Hematopoietic multipotent progenitor cell treated with erythropoietin and hydrocortisone succinate and interleukin-3 and kit ligand, for 8 days (in vitro differentiated cells): ENCODE data around the gene HAS3.

Experiments
- DNase-seq: peaks from one replicate; pipeline ENCODE4 v3.0.0-alpha.2; 2015

The HAS3 gene

DNA sequence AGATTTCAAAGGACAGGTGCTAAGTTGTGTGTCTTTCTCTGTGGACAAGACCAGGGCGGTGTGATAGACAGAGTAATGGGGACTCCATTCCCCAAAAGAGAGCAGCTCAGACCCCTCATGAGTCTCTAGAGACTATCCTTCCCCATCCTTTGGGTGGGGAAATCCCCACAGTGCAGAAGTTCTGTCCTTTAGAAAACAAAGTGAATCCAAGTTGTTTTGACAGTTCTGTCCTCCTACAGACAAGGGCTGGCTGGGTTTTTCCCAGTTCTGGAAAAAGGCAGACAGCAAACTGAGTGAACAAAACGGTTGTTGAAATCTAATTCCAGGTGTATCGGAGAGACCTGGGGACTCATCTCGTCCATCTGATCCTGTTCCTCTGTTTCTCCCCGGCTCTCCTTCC, 11.0 kb upstream of the HAS3 start:
- DNase-seq: no peak

DNA sequence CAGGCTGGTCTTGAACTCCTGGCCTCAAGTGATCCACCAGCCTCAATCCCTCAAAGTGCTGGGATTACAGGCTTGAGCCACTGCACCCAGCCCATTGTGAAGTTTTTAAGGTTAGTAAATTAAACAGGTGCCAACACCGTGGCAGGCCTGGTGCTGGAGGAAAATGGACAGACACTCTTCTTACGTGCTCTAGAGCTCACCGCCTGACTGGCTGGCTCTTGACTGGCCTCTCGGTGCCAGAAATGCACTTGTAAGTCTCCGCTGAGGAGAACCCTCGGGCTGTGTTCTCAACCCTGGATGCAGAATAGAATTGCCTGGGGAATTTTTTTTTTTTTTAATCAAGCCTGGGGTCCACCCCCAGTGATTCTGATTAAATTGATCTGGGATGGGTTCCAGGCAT, 10.3 kb upstream of the HAS3 start:
- no peak for DNase-seq

DNA sequence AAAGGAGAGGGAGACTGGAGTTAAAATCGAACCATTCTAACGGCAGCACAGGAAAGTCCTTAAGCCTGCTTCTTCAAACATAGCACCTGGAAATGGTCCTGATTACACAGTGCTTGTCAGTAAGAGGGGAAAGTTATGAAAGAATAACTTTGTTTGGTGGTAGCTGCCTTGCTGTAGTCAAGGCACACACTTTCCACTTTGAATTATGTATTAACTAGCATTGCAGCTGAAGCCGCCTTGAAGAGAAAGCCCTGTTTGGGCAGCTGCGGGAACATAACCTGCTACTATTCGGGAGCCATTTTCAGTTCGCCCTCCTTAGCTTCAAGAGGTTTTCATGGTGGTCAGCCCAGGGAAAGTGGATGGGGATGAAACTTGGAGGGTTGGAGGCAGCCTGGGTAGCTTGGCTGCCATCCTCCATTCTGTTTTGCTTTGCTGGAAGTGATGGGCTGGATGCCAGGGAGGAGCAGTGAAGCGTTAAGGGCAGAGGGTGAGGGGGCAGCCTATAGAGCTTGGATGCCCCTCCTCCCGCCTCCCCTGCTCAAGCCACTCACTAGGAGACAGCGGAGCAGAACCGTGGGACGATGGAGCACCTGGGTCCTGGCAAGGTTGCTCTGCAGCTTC, 5.3 kb upstream of the HAS3 start:
- DNase-seq: no peak

DNA sequence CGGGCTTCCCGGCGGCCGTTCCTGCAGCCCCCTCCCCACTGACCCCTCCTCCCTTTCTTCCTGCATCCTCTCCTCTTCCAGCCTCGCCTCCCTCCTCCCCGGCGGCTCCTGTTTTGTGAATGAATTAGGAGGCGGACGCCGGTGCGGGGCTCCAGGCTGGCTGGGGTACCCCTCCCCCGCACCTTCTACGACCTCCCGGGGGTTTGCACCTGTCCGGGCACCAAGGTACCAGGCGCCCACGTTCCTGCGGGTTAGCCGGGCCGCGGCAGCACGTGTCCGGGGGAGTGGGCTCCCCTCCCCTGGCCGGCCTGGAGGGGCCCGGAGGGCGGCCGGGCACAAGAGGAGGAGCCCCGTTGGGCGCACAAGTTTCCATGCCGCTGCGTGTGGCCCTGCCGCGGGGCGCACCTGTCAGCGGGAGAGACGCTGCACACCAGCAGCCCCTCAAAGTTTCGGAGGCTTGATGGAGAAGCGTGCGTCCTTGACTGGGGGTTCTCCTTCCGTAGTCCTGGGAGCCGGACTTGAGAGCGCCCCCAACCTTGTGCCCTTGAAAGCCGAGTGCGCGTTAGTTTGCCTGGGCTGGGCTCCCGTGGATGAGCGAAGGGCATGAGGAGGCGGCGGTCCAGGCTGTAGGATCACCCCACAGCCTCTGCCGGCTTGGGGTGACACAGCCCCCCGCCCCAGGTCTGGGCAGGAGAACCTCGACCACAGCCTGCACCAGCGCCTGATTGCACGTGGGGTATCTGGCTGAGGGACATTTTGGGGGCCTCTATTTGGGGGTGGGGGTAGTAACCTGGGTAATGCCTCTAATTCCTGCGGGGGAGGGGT, 1.2 kb downstream of the HAS3 start:
- peak; percentile 6 for DNase-seq

DNA sequence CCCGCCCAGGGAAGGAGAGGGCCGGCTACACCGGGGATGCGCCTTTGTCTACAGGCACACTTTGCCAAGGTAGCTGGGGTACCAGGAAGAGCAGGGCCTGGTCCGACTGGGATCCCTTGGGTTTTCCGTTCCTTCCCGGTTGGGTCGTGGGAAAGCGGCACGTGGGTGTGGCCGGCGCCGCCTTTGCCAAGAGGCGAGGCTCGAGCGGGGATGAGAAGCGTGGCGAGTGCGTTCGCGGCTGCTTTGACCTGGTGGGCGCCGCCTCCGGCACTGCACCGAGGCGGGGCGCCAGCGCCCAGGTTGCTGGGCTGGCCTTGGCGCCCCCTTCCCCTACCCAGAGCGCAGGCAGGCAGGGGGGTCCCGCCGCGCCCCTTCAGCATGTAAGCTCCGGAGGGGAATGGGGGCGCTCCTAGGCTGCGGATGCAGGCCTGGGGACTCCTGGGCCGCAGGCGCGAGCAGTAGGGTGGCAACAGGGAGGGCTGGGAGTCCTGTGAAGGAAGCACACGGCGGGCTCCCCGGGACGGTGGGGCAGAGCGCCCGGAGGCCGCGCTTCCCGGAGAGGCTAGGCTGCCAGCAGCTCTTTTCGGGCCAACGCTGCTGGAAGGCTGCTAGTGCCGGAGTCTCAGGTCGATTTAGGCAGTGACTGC, 2.0 kb downstream of the HAS3 start:
- DNase-seq: no peak

DNA sequence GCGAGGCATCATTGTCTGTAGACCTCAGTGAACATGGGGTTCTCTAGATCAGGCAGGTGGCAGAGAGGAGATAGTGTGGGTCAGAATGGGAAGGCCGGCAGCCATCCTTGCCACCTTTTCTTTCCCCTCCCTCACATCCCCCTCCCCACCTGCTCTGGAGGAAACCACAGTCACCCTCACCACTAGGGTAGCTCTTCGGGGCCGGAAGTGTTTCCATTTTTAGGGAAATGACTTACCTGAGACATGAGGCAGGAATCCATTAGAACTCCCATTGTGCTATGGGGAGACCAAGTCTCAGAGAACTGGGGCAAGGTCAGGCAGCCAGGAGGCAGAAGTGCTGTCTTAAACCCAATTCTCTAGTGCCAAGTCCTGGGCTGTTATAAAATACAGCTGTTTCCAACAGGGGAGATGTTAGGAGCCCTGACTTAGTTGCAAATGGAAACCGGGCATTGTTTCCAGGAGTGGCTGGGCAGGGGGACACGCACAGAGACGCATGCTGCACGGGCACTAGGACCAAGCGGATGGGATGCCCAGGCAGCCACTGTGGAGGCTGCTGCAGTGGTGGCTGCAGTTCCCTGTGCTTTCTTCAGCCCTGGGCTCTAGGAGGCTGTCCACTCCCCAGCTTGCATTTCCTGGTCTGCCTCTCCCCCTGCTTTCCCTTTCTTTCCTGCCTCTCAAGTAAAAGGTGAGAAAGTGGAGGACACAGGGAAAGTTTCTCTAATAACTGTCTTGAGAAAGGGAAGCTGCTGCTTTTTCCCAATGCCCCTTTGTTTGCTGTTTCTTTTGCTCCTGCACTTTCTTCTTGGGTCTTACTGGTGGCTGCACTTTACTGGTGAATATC, 2.8 kb downstream of the HAS3 start:
- DNase-seq: no peak

DNA sequence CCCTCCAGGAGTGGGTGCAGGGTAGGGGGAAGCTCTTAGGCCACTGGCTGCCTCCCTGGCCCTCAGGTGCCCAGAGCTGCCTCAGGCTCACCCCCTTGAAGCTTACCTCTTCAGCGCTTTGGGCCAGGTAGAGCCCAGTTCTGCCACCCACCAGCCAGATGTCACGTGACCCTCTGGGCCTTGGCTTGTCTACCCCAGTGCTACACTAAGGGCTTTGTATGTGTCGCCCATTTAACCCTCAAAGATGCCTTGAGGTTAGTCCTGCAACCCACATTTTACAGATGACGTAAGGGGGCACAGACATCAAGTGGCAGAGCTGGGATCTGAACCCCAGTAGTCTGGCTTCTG, 3.4 kb downstream of the HAS3 start:
- DNase-seq: no peak

DNA sequence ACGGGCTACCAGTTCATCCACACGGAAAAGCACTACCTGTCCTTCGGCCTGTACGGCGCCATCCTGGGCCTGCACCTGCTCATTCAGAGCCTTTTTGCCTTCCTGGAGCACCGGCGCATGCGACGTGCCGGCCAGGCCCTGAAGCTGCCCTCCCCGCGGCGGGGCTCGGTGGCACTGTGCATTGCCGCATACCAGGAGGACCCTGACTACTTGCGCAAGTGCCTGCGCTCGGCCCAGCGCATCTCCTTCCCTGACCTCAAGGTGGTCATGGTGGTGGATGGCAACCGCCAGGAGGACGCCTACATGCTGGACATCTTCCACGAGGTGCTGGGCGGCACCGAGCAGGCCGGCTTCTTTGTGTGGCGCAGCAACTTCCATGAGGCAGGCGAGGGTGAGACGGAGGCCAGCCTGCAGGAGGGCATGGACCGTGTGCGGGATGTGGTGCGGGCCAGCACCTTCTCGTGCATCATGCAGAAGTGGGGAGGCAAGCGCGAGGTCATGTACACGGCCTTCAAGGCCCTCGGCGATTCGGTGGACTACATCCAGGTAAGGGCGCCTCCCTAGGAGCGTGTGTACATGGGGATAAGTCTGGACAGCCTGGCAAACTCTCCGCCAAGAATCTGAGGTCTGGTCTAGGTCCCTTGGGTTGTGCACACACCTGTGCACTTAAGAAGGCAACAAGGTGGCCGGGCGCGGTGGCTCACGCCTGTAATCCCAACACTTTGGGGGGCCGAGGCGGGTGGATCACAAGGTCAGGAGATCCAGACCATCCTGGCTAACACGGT, 4.2 kb downstream of the HAS3 start:
- no peak for DNase-seq

DNA sequence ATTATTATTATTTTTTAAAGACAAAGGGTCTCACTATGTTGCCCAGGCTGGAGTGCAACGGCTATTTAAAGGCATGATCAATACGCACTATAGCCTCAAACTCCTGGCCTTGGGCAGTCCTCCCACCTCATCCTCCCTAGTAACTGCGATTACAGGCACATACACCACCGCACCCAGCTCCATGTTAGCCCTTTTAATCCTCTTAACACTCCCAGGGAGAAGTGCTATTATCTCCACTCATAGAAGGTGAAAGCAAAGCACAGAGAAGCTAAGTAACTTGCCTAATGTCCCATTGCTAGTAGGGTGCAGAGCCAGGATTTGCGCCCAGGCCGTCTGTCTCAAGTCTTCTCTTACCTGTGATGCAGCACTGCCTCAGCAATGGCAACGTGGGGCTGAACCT, 5.0 kb downstream of the HAS3 start:
- no peak for DNase-seq

DNA sequence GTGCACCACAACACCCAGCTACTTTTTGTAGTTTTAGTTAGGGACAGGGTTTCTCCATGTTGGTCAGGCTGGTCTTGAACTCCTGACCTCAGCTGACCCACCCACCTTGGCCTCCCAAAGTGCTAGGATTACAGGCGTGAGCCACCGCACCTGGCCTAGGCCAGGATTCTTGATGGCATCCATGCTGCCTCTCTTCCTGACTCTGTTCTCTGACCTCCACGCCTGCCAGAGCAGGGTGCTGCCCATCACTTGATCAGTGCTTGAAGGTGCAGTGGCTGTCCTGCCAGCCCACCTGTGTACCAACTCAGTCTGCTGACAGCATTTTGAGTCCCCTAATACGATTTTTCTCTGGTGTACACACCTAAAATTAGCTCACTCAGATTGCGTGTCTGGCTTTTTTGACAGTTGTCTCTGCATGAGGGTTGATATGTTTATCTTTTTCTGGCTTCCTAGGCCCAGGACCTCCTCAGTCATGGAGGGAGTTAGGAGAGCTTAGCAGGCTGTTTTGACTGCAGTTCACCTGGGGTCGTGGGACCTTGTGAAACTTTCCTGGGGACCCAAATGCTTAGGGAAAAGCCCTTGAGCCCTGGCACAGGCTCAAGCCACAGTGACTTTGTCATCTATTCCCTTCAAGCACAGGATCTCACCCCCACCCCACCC, 5.9 kb downstream of the HAS3 start:
- DNase-seq: peak; percentile 69

DNA sequence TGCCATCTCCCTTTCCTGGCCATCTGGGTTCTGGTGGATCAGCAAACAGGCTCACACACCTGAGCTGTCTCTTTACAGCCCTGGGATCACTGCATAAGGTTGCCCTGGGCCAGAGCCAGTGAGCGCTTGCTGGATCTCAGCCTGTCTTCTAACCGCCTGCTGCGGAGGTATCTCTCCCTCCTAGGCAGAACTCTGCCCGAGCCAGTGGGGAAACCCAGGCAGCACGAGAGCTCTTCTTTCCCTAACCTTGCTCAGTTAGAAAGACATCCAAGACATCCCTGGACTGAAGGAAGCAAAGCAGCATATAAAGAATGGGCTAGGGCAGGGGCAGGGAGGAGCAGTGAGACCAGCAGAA, 6.4 kb downstream of the HAS3 start:
- DNase-seq: no peak

DNA sequence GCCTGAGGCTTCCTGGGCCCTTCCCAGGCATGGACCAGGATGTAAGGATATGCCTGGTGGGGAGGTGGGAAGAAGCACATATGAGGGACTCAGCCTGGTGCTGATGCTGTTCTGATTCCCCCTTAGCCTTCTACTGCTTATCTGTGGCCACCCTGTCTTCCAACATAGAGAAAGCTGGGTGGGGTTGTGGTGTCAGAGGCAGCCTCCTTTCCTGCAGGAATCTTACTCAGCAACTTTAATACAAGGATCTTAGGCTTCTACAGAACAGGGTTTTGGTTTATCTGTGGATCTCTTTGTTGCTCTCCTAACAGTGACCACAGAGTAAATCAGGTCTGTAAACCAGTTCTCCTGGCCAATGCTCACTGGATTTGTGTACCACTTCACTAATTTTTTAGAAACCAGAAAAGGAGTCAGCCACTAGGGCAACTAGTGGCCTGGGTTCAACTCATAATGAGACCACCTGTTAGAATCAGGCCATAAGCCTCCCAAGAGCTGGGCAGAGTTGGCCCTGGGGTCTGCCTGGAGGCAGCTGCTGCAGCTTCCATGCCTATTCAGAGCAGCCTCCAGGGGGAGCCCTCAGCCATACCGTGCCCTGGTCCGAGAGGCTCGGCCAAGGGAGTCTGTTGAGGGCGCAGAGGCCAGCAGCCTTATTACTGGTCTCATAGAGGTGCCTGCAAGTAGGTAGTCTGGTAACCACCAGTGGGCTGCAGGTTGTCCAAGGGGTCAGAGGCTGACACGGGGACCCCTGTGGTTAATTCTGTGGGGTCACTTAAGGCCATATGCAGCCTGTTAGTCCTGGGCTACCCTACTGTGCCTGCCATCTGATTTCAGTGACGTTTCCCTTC, 7.1 kb downstream of the HAS3 start:
- peak; percentile 55 for DNase-seq

DNA sequence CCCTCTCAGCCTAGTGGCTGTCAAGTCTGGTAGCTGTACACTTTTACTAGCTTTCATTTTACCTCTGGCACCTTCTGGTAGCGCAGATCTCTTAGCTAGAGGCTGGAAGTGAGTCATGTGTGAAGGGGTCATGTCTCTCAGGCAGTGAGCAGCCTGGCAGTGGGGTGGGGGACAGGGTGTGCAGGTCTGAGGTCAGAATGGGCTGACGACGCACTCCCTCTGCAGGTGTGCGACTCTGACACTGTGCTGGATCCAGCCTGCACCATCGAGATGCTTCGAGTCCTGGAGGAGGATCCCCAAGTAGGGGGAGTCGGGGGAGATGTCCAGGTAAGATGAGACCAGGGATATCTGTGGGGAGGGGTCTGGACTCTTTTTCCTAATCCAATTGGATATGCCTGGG, 7.8 kb downstream of the HAS3 start:
- DNase-seq: no peak

DNA sequence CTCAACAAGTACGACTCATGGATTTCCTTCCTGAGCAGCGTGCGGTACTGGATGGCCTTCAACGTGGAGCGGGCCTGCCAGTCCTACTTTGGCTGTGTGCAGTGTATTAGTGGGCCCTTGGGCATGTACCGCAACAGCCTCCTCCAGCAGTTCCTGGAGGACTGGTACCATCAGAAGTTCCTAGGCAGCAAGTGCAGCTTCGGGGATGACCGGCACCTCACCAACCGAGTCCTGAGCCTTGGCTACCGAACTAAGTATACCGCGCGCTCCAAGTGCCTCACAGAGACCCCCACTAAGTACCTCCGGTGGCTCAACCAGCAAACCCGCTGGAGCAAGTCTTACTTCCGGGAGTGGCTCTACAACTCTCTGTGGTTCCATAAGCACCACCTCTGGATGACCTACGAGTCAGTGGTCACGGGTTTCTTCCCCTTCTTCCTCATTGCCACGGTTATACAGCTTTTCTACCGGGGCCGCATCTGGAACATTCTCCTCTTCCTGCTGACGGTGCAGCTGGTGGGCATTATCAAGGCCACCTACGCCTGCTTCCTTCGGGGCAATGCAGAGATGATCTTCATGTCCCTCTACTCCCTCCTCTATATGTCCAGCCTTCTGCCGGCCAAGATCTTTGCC, 9.0 kb downstream of the HAS3 start:
- DNase-seq: no peak

DNA sequence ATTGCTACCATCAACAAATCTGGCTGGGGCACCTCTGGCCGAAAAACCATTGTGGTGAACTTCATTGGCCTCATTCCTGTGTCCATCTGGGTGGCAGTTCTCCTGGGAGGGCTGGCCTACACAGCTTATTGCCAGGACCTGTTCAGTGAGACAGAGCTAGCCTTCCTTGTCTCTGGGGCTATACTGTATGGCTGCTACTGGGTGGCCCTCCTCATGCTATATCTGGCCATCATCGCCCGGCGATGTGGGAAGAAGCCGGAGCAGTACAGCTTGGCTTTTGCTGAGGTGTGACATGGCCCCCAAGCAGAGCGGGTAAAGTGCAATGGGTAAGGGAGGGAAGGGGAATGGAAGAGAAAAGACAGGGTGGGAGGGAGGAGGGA, 9.5 kb downstream of the HAS3 start:
- DNase-seq: no peak

DNA sequence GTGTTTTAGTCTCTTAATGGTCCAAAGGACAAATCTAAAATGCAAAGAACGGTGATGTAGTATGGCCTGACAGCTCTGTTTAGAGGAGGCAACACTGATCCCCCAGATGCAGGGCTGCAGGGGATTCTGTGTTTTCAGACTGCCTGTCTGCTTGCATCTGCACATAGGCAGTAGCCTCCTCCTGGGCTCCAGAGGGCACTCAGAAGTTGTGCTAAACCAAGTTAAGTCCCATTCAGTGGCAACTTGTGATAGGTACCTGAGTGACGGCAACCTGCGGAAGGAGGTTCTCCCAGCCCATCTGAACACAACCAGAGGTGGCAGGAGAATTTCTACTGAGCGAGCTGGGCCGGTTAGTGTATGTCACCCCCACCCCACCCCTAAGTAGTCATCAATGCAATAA, 9.9 kb downstream of the HAS3 start:
- DNase-seq: no peak

DNA sequence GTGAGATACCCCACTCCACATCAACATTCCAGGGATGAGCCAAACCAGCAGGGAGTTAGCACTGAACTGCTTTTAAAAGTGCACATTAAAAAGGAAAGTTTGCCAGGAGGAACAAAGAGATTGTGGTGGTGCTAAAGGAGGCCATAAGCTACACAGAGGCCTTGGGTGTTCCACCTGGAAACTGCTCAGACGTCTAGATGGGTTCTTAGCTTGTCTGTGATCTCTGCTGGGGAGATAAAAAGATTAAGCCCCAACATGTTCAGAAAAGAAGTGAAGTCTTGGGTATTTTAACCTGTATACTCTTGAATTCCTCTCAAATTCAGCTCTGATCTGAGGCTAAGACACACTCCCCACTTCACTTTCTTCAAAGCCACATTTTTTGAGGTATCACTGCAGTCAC, 10.4 kb downstream of the HAS3 start:
- DNase-seq: no peak

DNA sequence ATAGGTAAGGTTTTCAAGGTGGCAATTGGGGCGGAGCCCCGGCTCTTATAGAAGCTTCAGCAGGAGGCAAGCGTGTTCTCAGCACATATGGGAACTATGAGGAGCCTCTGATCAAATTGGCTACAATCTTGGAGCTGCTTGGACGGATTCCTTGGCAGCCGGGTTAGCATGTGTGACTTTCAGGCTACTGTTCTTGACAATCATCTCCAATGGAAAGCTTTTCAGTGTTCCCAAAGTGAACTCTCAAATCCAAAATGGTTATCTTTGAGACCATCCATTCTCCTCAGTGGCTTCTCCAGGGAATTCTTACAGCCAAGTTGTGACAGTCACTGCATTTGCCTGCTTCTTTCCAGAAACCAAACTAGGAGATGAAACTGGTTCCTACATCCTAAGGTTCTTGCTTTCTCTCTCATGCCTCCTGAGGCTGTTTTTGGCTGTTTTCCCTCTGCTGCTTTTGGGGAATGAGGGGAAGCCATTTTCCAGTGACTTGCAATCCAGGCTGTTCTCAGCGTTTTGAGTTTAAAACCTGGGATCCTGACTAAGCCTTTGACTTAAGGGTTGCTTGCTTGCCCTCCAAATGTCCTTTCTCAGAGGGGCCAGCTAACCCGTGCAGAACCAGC, 10.9 kb downstream of the HAS3 start:
- no peak for DNase-seq

DNA sequence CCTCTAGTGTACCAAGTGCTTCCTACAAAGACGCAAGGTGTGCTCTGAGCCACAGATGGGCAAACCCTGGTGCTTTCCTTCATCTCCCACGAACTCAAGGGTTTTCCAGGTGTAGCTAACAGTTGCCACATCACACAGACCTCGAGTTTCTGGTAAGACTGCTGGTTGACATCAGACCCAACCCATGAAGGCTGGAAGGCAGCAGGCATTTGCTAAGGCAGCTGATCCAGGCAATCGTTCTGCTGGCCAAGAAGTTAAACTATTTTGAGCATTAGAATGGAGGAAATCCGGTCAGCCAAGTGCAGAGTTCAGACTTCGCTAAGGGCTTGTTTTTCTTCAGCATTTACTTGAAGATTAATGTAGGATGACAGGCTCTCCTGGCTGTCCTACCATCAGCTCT, 11.5 kb downstream of the HAS3 start:
- no peak for DNase-seq

DNA sequence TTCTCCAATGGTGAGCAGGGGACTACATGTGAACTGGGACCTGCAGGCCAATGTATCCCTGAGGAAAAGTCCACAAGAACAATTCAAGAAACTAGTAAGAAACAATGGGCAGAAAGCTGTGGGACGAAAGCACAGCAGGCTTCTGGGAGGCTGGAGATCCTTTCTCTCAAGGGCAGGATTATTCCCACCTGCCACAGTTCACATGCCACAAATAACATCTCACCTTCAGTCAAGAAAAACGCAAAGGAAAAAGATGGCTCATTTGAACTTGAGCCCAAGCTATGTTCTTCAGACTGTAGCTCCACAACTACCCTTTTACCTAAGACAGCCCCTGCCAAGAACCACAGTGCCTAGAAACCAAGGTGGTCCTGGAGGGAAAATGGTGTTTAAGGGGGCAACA, 13.0 kb downstream of the HAS3 start:
- no peak for DNase-seq
